SU-DHL-6 (cell line): ENCODE results near the gene RPLP2.

Source experiments
- H2AFZ ChIP-seq: fragments of 200-600 bp; sonication (generic); 2 replicates; pipeline ENCODE4 v1.6.1; 2014; ENCODE audit warnings: low read depth, mild to moderate bottlenecking, moderate library complexity, mixed read lengths, antibody characterized with exemption, low read length; ENCODE audit not compliant: severe bottlenecking
- H3F3A ChIP-seq: fragments of 200-600 bp; shearing (Covaris generic); 2 replicates; pipeline ENCODE4 v1.6.0; 2016; ENCODE audit warnings: antibody characterized with exemption, mild to moderate bottlenecking; ENCODE audit not compliant: insufficient read depth
- H3K27ac ChIP-seq: fragments of 200-600 bp; sonication (generic); 2 replicates; pipeline ENCODE4 v1.5.1; 2016; ENCODE audit warnings: low read depth, mild to moderate bottlenecking, low read length, moderate library complexity, mixed read lengths
- H3K27me3 ChIP-seq: fragments of 200-600 bp; sonication (generic), shearing (Covaris generic); 2 replicates; pipeline ENCODE4 v1.6.0; 2014; ENCODE audit warnings: mild to moderate bottlenecking, low read length
- H3K36me3 ChIP-seq: fragments of 200-600 bp; sonication (generic); 2 replicates; pipeline ENCODE4 v1.6.1; 2014; ENCODE audit warnings: mild to moderate bottlenecking, low read length, mixed read lengths
- H3K4me2 ChIP-seq: fragments of 300-600, 200-600 bp; shearing (Covaris generic), sonication (generic); 2 replicates; pipeline ENCODE4 v1.6.0; 2014; ENCODE audit warnings: low read length, low read depth, mild to moderate bottlenecking; ENCODE audit not compliant: poor library complexity, severe bottlenecking
- H3K4me3 ChIP-seq: fragments of 200-600 bp; sonication (generic); 2 replicates; pipeline ENCODE4 v1.5.1; 2014; ENCODE audit warnings: antibody characterized with exemption, low read length, mild to moderate bottlenecking, mixed read lengths; ENCODE audit not compliant: insufficient read depth, poor library complexity, severe bottlenecking
- H3K79me2 ChIP-seq: fragments of 200-600 bp; sonication (generic); 2 replicates; pipeline ENCODE4 v1.6.1; 2014; ENCODE audit warnings: mild to moderate bottlenecking, low read length, moderate library complexity; ENCODE audit not compliant: insufficient read depth
- H3K9ac ChIP-seq: fragments of 200-600 bp; sonication (generic); 2 replicates; pipeline ENCODE4 v1.7.0; 2014; ENCODE audit warnings: mild to moderate bottlenecking, low read length
- H3K9me2 ChIP-seq: fragments of 200-600 bp; sonication (generic); replicated peaks from 2 replicates; pipeline ENCODE4 v1.6.1; 2014; ENCODE audit warnings: low read length; ENCODE audit not compliant: insufficient read depth
- H3K9me3 ChIP-seq: fragments of 200-600 bp; sonication (generic); 2 replicates; pipeline ENCODE4 v1.6.1; 2014; ENCODE audit warnings: low read length, mixed read lengths; ENCODE audit not compliant: insufficient read depth
- H4K20me1 ChIP-seq: fragments of 200-600 bp; sonication (generic); 2 replicates; pipeline ENCODE4 v1.6.1; 2014; ENCODE audit warnings: low read depth, mild to moderate bottlenecking, antibody characterized with exemption, low read length, moderate library complexity, mixed read lengths
- CTCF ChIP-seq: fragments of 200-600 bp; sonication (generic); IDR thresholded peaks from one replicate; pipeline ENCODE4 v1.5.1; 2017; ENCODE audit warnings: antibody characterized with exemption, mild to moderate bottlenecking, low read length, moderate library complexity; ENCODE audit not compliant: insufficient read depth, poor library complexity, severe bottlenecking
- EZH2phosphoT487 ChIP-seq: fragments of 200-600 bp; sonication (generic), shearing (Covaris generic); conservative IDR thresholded peaks from 2 replicates; pipeline ENCODE4 v1.6.1; 2018; ENCODE audit warnings: mild to moderate bottlenecking, antibody characterized with exemption, low read length, moderate library complexity, mixed read lengths

Gene RPLP2

GRCh38 chr11:846496-847098, 36.8 kb downstream of the RPLP2 start:
- Histone ChIP-seq H3K9me3 (no peaks in the 10 kb centered on the region), H3K9ac (no peak overlapping the region), H3K79me2 (peaks cover 6% of the 10 kb centered on the region; the same call in 1 of the 2 replicates), H3K4me2 (no peak overlapping the region), H2AFZ (no peak overlapping the region), H3K4me3 (no peak overlapping the region), H3K36me3 (no peaks in the 10 kb centered on the region), H3K27me3 (no peaks in the 10 kb centered on the region), H4K20me1 (no peaks in the 10 kb centered on the region), H3K9me2 (no peaks in the 10 kb centered on the region), H3K27ac (no peak overlapping the region), H3F3A (no peaks in the 10 kb centered on the region)
- TF ChIP-seq CTCF (no peak), EZH2phosphoT487 (no peak)

GRCh38 chr11:847876-848275, 38.1 kb downstream of the RPLP2 start:
- Histone ChIP-seq H3K9ac (no peak overlapping the region), H3K79me2 (no peaks in the 10 kb centered on the region), H3K9me3 (no peaks in the 10 kb centered on the region), H2AFZ (no peak overlapping the region), H3K4me2 (no peak overlapping the region), H3K9me2 (no peaks in the 10 kb centered on the region), H3K36me3 (no peaks in the 10 kb centered on the region), H4K20me1 (no peaks in the 10 kb centered on the region), H3K27ac (no peak overlapping the region), H3F3A (no peaks in the 10 kb centered on the region), H3K27me3 (no peaks in the 10 kb centered on the region), H3K4me3 (no peak overlapping the region)
- TF ChIP-seq CTCF, result no peak
- TF ChIP-seq EZH2phosphoT487, result no peak

DNA sequence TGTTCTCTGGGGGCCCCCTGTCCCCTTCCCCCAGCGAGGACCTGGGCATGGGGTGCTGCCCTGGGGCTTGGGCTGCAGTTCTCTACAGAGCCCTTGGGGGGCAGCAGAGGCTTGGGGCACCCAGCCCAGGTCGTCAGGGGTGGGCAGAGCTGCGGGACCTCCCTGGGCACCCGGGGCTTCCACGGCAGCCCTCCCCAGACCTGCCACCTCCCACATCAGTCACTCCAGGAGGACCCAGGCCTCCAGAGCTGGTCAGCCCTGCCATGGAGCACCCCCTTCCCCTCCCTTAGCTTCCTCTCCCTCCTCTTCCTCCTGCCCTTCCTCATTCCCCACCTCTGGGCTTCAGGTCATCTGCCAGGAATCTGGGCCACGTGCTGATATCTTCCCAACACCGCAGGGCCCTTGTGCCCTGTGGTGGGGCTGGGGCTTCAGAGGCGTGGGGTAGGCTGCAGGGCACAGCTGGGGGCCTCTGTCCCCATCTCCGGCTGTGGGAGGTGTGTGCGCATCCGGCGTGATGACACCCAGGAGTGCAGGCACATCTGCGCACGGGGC, 38.7 kb downstream of the RPLP2 start:
- H4K20me1 ChIP-seq, result no peaks in the 10 kb centered on the region
- H3K4me3 ChIP-seq, result no peak overlapping the region
- H3F3A ChIP-seq, result no peaks in the 10 kb centered on the region
- H3K79me2 ChIP-seq, result no peaks in the 10 kb centered on the region
- peak overlapping the region; percentile 62 for H3K4me2 ChIP-seq
- H3K9ac ChIP-seq, result no peak overlapping the region
- H3K9me2 ChIP-seq, result no peaks in the 10 kb centered on the region
- H3K9me3 ChIP-seq, result no peaks in the 10 kb centered on the region
- no peaks in the 10 kb centered on the region for H3K27me3 ChIP-seq
- no peak overlapping the region for H2AFZ ChIP-seq
- no peaks in the 10 kb centered on the region for H3K36me3 ChIP-seq
- H3K27ac ChIP-seq, result no peak overlapping the region
- peak; percentile 92 for TF ChIP-seq CTCF
- TF ChIP-seq EZH2phosphoT487, result no peak
